H9 (cell line): ENCODE data around the gene KLC1. TPM values are rescaled to one million over a fixed set of nuclear protein-coding genes. Genes with fewer than 3 reads are reported as not detected.

Experiments used
- DNase-seq: peaks from one replicate; pipeline ENCODE4 v3.0.0-alpha.2; 2017
- H2AFZ ChIP-seq: one replicate; pipeline ENCODE4 v1.6.1; 2013; ENCODE audit warnings: mild to moderate bottlenecking, low read length, control low read depth, moderate library complexity
- H2AK5ac ChIP-seq: 2 replicates; pipeline ENCODE4 v1.6.1; 2013; ENCODE audit warnings: low read length, control low read depth, mixed read lengths; ENCODE audit not compliant: insufficient read length
- H2BK120ac ChIP-seq: one replicate; pipeline ENCODE4 v1.6.1; 2013; ENCODE audit warnings: low read depth, mild to moderate bottlenecking, low read length, control low read depth, inconsistent platforms; ENCODE audit not compliant: poor library complexity, severe bottlenecking
- H2BK12ac ChIP-seq: 2 replicates; pipeline ENCODE4 v1.6.1; 2013; ENCODE audit warnings: low read length, control low read depth, mixed read lengths, low read depth; ENCODE audit not compliant: insufficient read length
- H2BK15ac ChIP-seq: 2 replicates; pipeline ENCODE4 v1.6.1; 2013; ENCODE audit warnings: low read depth, low read length, control low read depth
- H2BK20ac ChIP-seq: one replicate; pipeline ENCODE4 v1.6.1; 2013; ENCODE audit warnings: low read depth, mild to moderate bottlenecking, low read length, control low read depth, inconsistent platforms; ENCODE audit not compliant: poor library complexity, severe bottlenecking
- H2BK5ac ChIP-seq: 2 replicates; pipeline ENCODE4 v1.6.1; 2013; ENCODE audit warnings: low read length, control low read depth, mixed read lengths; ENCODE audit not compliant: insufficient read length
- H3K14ac ChIP-seq: 2 replicates; pipeline ENCODE4 v1.6.1; 2013; ENCODE audit warnings: low read length, control low read depth; ENCODE audit not compliant: insufficient read depth
- H3K18ac ChIP-seq: 2 replicates; pipeline ENCODE4 v1.6.1; 2013; ENCODE audit warnings: low read depth, mild to moderate bottlenecking, mixed read lengths, low read length, control low read depth; ENCODE audit not compliant: insufficient read length
- H3K23ac ChIP-seq: 2 replicates; pipeline ENCODE4 v1.6.1; 2013; ENCODE audit warnings: low read length, control low read depth, mixed read lengths, low read depth; ENCODE audit not compliant: insufficient read length
- H3K23me2 ChIP-seq: 2 replicates; pipeline ENCODE4 v1.6.1; 2013; ENCODE audit warnings: low read depth, mild to moderate bottlenecking, mixed read lengths, low read length, control low read depth; ENCODE audit not compliant: insufficient read length, poor library complexity, severe bottlenecking
- H3K27ac ChIP-seq: 2 replicates; pipeline ENCODE4 v1.5.1; 2013; ENCODE audit warnings: low read length, control low read depth, mixed read lengths, low read depth; ENCODE audit not compliant: insufficient read length
- H3K27me3 ChIP-seq: 2 replicates; pipeline ENCODE4 v1.6.1; 2013; ENCODE audit warnings: low read length, control low read depth, inconsistent platforms; ENCODE audit not compliant: insufficient read depth
- H3K4ac ChIP-seq: 2 replicates; pipeline ENCODE4 v1.6.1; 2013; ENCODE audit warnings: low read depth, mild to moderate bottlenecking, control low read depth, inconsistent platforms, low read length, moderate library complexity
- H3K4me1 ChIP-seq: 2 replicates; pipeline ENCODE4 v1.6.1; 2013; ENCODE audit warnings: low read length, control low read depth, inconsistent platforms; ENCODE audit not compliant: insufficient read depth
- H3K4me2 ChIP-seq: 2 replicates; pipeline ENCODE4 v1.6.1; 2013; ENCODE audit warnings: low read length, control low read depth, mixed read lengths; ENCODE audit not compliant: insufficient read length, insufficient read depth
- H3K56ac ChIP-seq: 2 replicates; pipeline ENCODE4 v1.6.1; 2013; ENCODE audit warnings: low read depth, mild to moderate bottlenecking, mixed read lengths, low read length, control low read depth; ENCODE audit not compliant: insufficient read length
- H3K79me1 ChIP-seq: 2 replicates; pipeline ENCODE4 v1.6.1; 2013; ENCODE audit warnings: low read depth, mild to moderate bottlenecking, moderate library complexity, low read length, control low read depth, inconsistent platforms; ENCODE audit not compliant: insufficient read depth, poor library complexity, severe bottlenecking
- H3K79me2 ChIP-seq: 2 replicates; pipeline ENCODE4 v1.6.1; 2013; ENCODE audit warnings: low read length, control low read depth, inconsistent platforms; ENCODE audit not compliant: insufficient read depth
- H3K9ac ChIP-seq: 2 replicates; pipeline ENCODE4 v1.6.1; 2013; ENCODE audit warnings: low read length, control low read depth, mixed read lengths; ENCODE audit not compliant: insufficient read length; ENCODE audit errors: extremely low read depth
- H3K9me3 ChIP-seq: one replicate; pipeline ENCODE4 v1.6.1; 2013; ENCODE audit warnings: low read depth, low read length, inconsistent platforms; ENCODE audit not compliant: control insufficient read depth
- H3T11ph ChIP-seq: one replicate; pipeline ENCODE4 v1.6.1; 2013; ENCODE audit warnings: mild to moderate bottlenecking, low read length, control low read depth, inconsistent platforms
- H4K20me1 ChIP-seq: one replicate; pipeline ENCODE4 v1.6.1; 2013; ENCODE audit not compliant: control insufficient read depth, insufficient read length, insufficient read depth
- H4K5ac ChIP-seq: 2 replicates; pipeline ENCODE4 v1.6.1; 2013; ENCODE audit warnings: low read depth, mild to moderate bottlenecking, mixed read lengths, low read length, control low read depth; ENCODE audit not compliant: insufficient read length
- H4K8ac ChIP-seq: replicated peaks from 2 replicates; pipeline ENCODE4 v1.6.1; 2013; ENCODE audit warnings: low read length, control low read depth, mixed read lengths, low read depth; ENCODE audit not compliant: insufficient read length
- H4K91ac ChIP-seq: 2 replicates; pipeline ENCODE4 v1.6.1; 2013; ENCODE audit warnings: low read depth, mild to moderate bottlenecking, moderate library complexity, mixed read lengths, low read length, control low read depth; ENCODE audit not compliant: insufficient read length
- H3K27ac Mint-ChIP-seq, 3 experiments: 2 replicates in 2 of 3; 3 replicates in 1 of 3; pipeline ENCODE4 v1.8.0; 2020 to 2021; ENCODE audit warnings: mixed read lengths in 3 of 3, mild to moderate bottlenecking in 1 of 3, moderate library complexity in 1 of 3
- H3K27me3 Mint-ChIP-seq: 2 replicates; pipeline ENCODE4 v1.8.0; 2021; ENCODE audit warnings: low read depth, mild to moderate bottlenecking, moderate library complexity, mixed read lengths
- H3K36me3 Mint-ChIP-seq, 3 experiments: 2 replicates in 2 of 3; 3 replicates in 1 of 3; pipeline ENCODE4 v1.8.0; 2020 to 2021; ENCODE audit warnings: low read depth in 3 of 3, mixed read lengths in 3 of 3; ENCODE audit not compliant: insufficient read depth in 1 of 3
- H3K4me1 Mint-ChIP-seq, 2 experiments: 2 replicates each; pipeline ENCODE4 v1.8.0; 2020; ENCODE audit warnings: mixed read lengths in 2 of 2
- H3K4me3 Mint-ChIP-seq, 2 experiments: 2 replicates in 1 of 2; 3 replicates in 1 of 2; pipeline ENCODE4 v1.8.0; 2020 to 2021; ENCODE audit warnings: mild to moderate bottlenecking in 2 of 2, mixed read lengths in 2 of 2, moderate library complexity in 1 of 2
- H3K9me3 Mint-ChIP-seq, 2 experiments: 2 replicates in 1 of 2; 3 replicates in 1 of 2; pipeline ENCODE4 v1.8.0; 2020; ENCODE audit warnings: mild to moderate bottlenecking in 2 of 2, mixed read lengths in 2 of 2, moderate library complexity in 1 of 2
- WGBS: extraction: QIAGEN DNeasy Blood & Tissue Kit; methylation state at CpG from one replicate; pipeline ENCODE4 v1.1.7; 2013; ENCODE audit warnings: missing lambda C conversion rate, low lambda C conversion rate, mixed read lengths; ENCODE audit not compliant: insufficient read length; ENCODE audit errors: extremely low coverage; 5-methylcytosine and 5-hydroxymethylcytosine counted together
- total RNA-seq: library from RNA; stranded (reverse); gene quantifications from 2 replicates; pipeline ENCODE4 v1.2.1, GENCODE V29; 2021
- TF ChIP-seq, protein P1 (sequence below): fragments of 200-600 bp; sonication (generic); conservative IDR thresholded peaks from 3 replicates; pipeline ENCODE4 v1.8.0; 2021; ENCODE audit warnings: antibody characterized with exemption, mild to moderate bottlenecking

The KLC1 gene
- total RNA-seq, 1 experiment from 2014 or later, result 143 TPM

GRCh38 chr14:103687712-103688111, 58.7 kb downstream of the KLC1 start:
- H2BK20ac ChIP-seq, result no peak overlapping the region
- H4K8ac ChIP-seq, result no peak overlapping the region
- WGBS, result no CpG with 5 or more reads among the region's 4 CpGs
- no peaks in the 10 kb centered on the region for H3K9me3 ChIP-seq
- no peak overlapping the region for H3T11ph ChIP-seq
- no peak overlapping the region for H2AFZ ChIP-seq
- no peaks in the 10 kb centered on the region; a peak in 2 of 4 replicates for H3K4me1 Mint-ChIP-seq
- no peak overlapping the region for H3K4me3 Mint-ChIP-seq
- H3K27ac Mint-ChIP-seq, result no peak overlapping the region
- H3K4ac ChIP-seq, result no peak overlapping the region
- no peak overlapping the region for H3K4me2 ChIP-seq
- peaks cover under 1% of the 10 kb centered on the region for H4K20me1 ChIP-seq
- no peaks in the 10 kb centered on the region for H3K79me1 ChIP-seq
- no peak overlapping the region for H3K14ac ChIP-seq
- no peak overlapping the region for H3K56ac ChIP-seq
- H3K36me3 Mint-ChIP-seq, result peaks cover 2 to 66% (median 49%) of the 10 kb centered on the region in 3 experiments; a peak in 6 of 7 replicates
- TF ChIP-seq, protein P1, sequence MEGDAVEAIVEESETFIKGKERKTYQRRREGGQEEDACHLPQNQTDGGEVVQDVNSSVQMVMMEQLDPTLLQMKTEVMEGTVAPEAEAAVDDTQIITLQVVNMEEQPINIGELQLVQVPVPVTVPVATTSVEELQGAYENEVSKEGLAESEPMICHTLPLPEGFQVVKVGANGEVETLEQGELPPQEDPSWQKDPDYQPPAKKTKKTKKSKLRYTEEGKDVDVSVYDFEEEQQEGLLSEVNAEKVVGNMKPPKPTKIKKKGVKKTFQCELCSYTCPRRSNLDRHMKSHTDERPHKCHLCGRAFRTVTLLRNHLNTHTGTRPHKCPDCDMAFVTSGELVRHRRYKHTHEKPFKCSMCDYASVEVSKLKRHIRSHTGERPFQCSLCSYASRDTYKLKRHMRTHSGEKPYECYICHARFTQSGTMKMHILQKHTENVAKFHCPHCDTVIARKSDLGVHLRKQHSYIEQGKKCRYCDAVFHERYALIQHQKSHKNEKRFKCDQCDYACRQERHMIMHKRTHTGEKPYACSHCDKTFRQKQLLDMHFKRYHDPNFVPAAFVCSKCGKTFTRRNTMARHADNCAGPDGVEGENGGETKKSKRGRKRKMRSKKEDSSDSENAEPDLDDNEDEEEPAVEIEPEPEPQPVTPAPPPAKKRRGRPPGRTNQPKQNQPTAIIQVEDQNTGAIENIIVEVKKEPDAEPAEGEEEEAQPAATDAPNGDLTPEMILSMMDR, result no peak
- H2BK15ac ChIP-seq, result no peak overlapping the region
- DNase-seq, result no peak
- no peaks in the 10 kb centered on the region for H3K27me3 Mint-ChIP-seq
- no peak overlapping the region for H4K5ac ChIP-seq
- H3K23ac ChIP-seq, result no peak overlapping the region
- H2AK5ac ChIP-seq, result no peak overlapping the region
- no peak overlapping the region for H3K9ac ChIP-seq
- H3K9me3 Mint-ChIP-seq, result no peaks in the 10 kb centered on the region
- H3K79me2 ChIP-seq, result 0 out of 2 replicates have a peak, but pooled peaks cover 2% of the 10 kb centered on the region
- H3K4me1 ChIP-seq, result no peaks in the 10 kb centered on the region
- no peak overlapping the region for H3K27ac ChIP-seq
- no peak overlapping the region for H4K91ac ChIP-seq
- no peak overlapping the region for H2BK5ac ChIP-seq
- no peak overlapping the region for H2BK120ac ChIP-seq
- H3K27me3 ChIP-seq, result no peaks in the 10 kb centered on the region
- H3K18ac ChIP-seq, result no peak overlapping the region
- H2BK12ac ChIP-seq, result no peak overlapping the region
- H3K23me2 ChIP-seq, result no peaks in the 10 kb centered on the region
